Endothelial cell of umbilical vein (primary cell): ENCODE data around the gene KLHDC9. TPM values are rescaled to one million over a fixed set of nuclear protein-coding genes. Genes with fewer than 3 reads are reported as not detected.

ENCODE experiments used
- BruUV-seq: library from RNA; stranded (reverse); fragments of 400-500 nt; replicated peaks from 2 replicates; lab custom pipeline; 2021; lab: Mats Ljungman, UMichigan
- CTCF ChIA-PET: fragments of 300-600, 350-600 bp; sonication (Branson Sonifier 250); formaldehyde crosslinking; loops from one replicate; lab custom pipeline; 2021; ENCODE audit warnings: antibody characterized with exemption, inconsistent platforms; lab: Charles Lee
- POLR2A ChIA-PET: fragments of 300-600, 350-600 bp; sonication (Branson Sonifier 250); formaldehyde crosslinking; loops from one replicate; lab custom pipeline; 2021; ENCODE audit warnings: antibody characterized with exemption, inconsistent platforms; lab: Charles Lee
- DNase-seq: peaks from one replicate; pipeline ENCODE4 v3.0.0-alpha.2; 2011; ENCODE audit warnings: low read depth, low spot score
- FAIRE-seq: peaks from 2 replicates; lab custom pipeline; 2011; peaks lifted over from hg19 to GRCh38; lab: Jason Lieb, UNC
- H2AFZ ChIP-seq: 2 replicates; pipeline ENCODE4 v1.6.0; 2012; ENCODE audit warnings: low read depth, low read length, control low read depth, inconsistent platforms
- H3K27ac ChIP-seq: 2 replicates; pipeline ENCODE4 v1.5.1; 2011; ENCODE audit warnings: low read depth, mild to moderate bottlenecking, control low read depth, low read length, moderate library complexity; ENCODE audit not compliant: insufficient read depth
- H3K27me3 ChIP-seq, 2 experiments: 2 replicates each; pipeline versions ENCODE4 v1.6.0 to v1.6.1; 2011; ENCODE audit warnings: low read length in 2 of 2, mixed read lengths in 1 of 2; ENCODE audit not compliant: control insufficient read depth in 2 of 2, insufficient read depth in 2 of 2
- H3K36me3 ChIP-seq, 2 experiments: 2 replicates in 1 of 2; 3 replicates in 1 of 2; pipeline ENCODE4 v1.5.1; 2011; ENCODE audit warnings: low read length in 2 of 2, mild to moderate bottlenecking in 1 of 2, moderate library complexity in 1 of 2; ENCODE audit not compliant: control insufficient read depth in 2 of 2, insufficient read depth in 2 of 2; ENCODE audit errors: extremely low read depth in 1 of 2
- H3K4me1 ChIP-seq: 3 replicates; pipeline ENCODE4 v1.5.1; 2011; ENCODE audit warnings: mild to moderate bottlenecking, low read length; ENCODE audit not compliant: control insufficient read depth, insufficient read depth; ENCODE audit errors: extremely low read depth
- H3K4me2 ChIP-seq: 2 replicates; pipeline ENCODE4 v1.6.1; 2011; ENCODE audit warnings: low read length, control low read depth, mixed read lengths; ENCODE audit not compliant: insufficient read depth
- H3K4me3 ChIP-seq, 3 experiments: fragments of 200-600 bp in 1 of 3; sonication (generic), shearing (Covaris generic) in 1 of 3; replicated peaks in 1 of 3; 2 replicates each; pipeline ENCODE4 v1.5.1; 2011 to 2016; ENCODE audit warnings: control low read depth in 3 of 3, low read length in 3 of 3, mild to moderate bottlenecking in 2 of 3, inconsistent platforms in 1 of 3, low read depth in 1 of 3, moderate library complexity in 1 of 3; ENCODE audit not compliant: insufficient read depth in 1 of 3
- H3K79me2 ChIP-seq: 2 replicates; pipeline ENCODE4 v1.6.0; 2012; ENCODE audit warnings: low read length, inconsistent platforms; ENCODE audit not compliant: control insufficient read depth, insufficient read depth
- H3K9ac ChIP-seq: replicated peaks from 2 replicates; pipeline ENCODE3; 2011; ENCODE audit warnings: low read length, control low read depth; ENCODE audit not compliant: insufficient read depth; ENCODE audit errors: extremely low read depth
- H3K9me1 ChIP-seq: replicated peaks from 3 replicates; pipeline ENCODE4 v1.6.0; 2011; ENCODE audit warnings: mild to moderate bottlenecking, low read length; ENCODE audit not compliant: control insufficient read depth, insufficient read depth; ENCODE audit errors: extremely low read depth
- H3K9me3 ChIP-seq: replicated peaks from 2 replicates; pipeline ENCODE4 v1.5.1; 2012; ENCODE audit warnings: low read length, inconsistent platforms; ENCODE audit not compliant: control insufficient read depth, insufficient read depth
- H4K20me1 ChIP-seq: replicated peaks from 2 replicates; pipeline ENCODE3; 2011; ENCODE audit warnings: mild to moderate bottlenecking, low read length; ENCODE audit not compliant: control insufficient read depth, insufficient read depth; ENCODE audit errors: extremely low read depth
- CTCF ChIP-seq, 2 donors: IDR thresholded peaks; 1 replicate in 1 of 2; 2 replicates in 1 of 2; pipeline ENCODE4 v1.5.1; 2011; ENCODE audit warnings: low read length in 2 of 2, mild to moderate bottlenecking in 2 of 2, moderate library complexity in 2 of 2, control low read depth in 1 of 2, inconsistent platforms in 1 of 2, low read depth in 1 of 2; ENCODE audit not compliant: insufficient read depth in 1 of 2; ENCODE audit errors: extremely low read depth in 1 of 2
- EZH2 ChIP-seq: IDR thresholded peaks from 2 replicates; pipeline ENCODE4 v1.6.1; 2012; ENCODE audit warnings: borderline replicate concordance, low read depth, mild to moderate bottlenecking, moderate library complexity, low read length, inconsistent platforms; ENCODE audit not compliant: severe bottlenecking
- FOS ChIP-seq: IDR thresholded peaks from 2 replicates; pipeline ENCODE4 v1.6.1; 2011; ENCODE audit warnings: mild to moderate bottlenecking, low read length, moderate library complexity, borderline replicate concordance; ENCODE audit not compliant: insufficient read depth
- GATA2 ChIP-seq: IDR thresholded peaks from 2 replicates; pipeline ENCODE4 v1.7.0; 2011; ENCODE audit warnings: low read depth, mild to moderate bottlenecking, moderate library complexity, mixed read lengths, low read length; ENCODE audit not compliant: insufficient read length, insufficient read depth
- JUN ChIP-seq: IDR thresholded peaks from 2 replicates; pipeline ENCODE4 v1.6.1; 2011; ENCODE audit warnings: borderline replicate concordance, low read depth; ENCODE audit not compliant: insufficient read length, insufficient read depth
- MYC ChIP-seq: IDR thresholded peaks from one replicate; pipeline ENCODE4 v1.6.1; 2011; ENCODE audit warnings: mild to moderate bottlenecking, low read depth, low read length
- POLR2A ChIP-seq: IDR thresholded peaks from 2 replicates; pipeline ENCODE4 v1.6.1; 2012; ENCODE audit warnings: low read depth, mild to moderate bottlenecking, control low read depth, low read length
- POLR2AphosphoS5 ChIP-seq: IDR thresholded peaks from 2 replicates; pipeline ENCODE4 v1.6.1; 2012; ENCODE audit warnings: low read depth, mild to moderate bottlenecking, control low read depth, low read length, moderate library complexity; ENCODE audit not compliant: insufficient read depth
- dilution Hi-C: fragments of 300-500 bp; cut with MboI; formaldehyde crosslinking; loops from one replicate; pipeline ENCODE4 v1.15.0; 2019; ENCODE audit warnings: low sequenced_read_pairs; ENCODE audit not compliant: extremely low pct_ligation_motif_present
- intact Hi-C: fragments of 100-400 bp; cut with micrococcal nuclease; formaldehyde crosslinking; loops from one replicate; pipeline ENCODE4 v1.10.0; 2022
- polyA plus RNA-seq, 4 experiments: library from polyadenylated mRNA; depleted of rRNA in 3 of 4; stranded (reverse) in 3 of 4; unstranded in 1 of 4; fragments of >200 nt; gene quantifications; 2 replicates each; pipeline versions ENCODE4 v1.2.1 to v1.2.3, GENCODE V29; 2011 to 2012; ENCODE audit warnings: missing spikeins in 1 of 4
- total RNA-seq: library from RNA; stranded (reverse); gene quantifications from 2 replicates; pipeline ENCODE4 v1.2.3, GENCODE V29; 2021
- TF ChIP-seq, protein P1 (sequence below): IDR thresholded peaks from 2 replicates; pipeline ENCODE4 v1.6.1; 2011; ENCODE audit not compliant: insufficient read depth, insufficient read length

The KLHDC9 gene
- total and polyA plus RNA-seq, 2 donors (not counting 3 experiments of a cell fraction or from before 2014, with no cell fraction given), result 1.1 to 2.6 TPM

GRCh38 chr1:161106431-161106830 is 8.3 kb downstream of the KLHDC9 start:
- Histone ChIP-seq H3K9ac (no peak overlapping the region), H3K27ac (no peak overlapping the region), H3K79me2 (peaks cover 80% of the 10 kb centered on the region), H3K4me1 (no peaks in the 10 kb centered on the region), H3K4me2 (no peak overlapping the region), H3K36me3 (peaks cover 5 to 8% of the 10 kb centered on the region in 2 experiments), H3K27me3 (no peaks in the 10 kb centered on the region), H2AFZ (no peak overlapping the region), H3K4me3 (no peak overlapping the region), H4K20me1 (no peaks in the 10 kb centered on the region), H3K9me1 (no peaks in the 10 kb centered on the region), H3K9me3 (no peaks in the 10 kb centered on the region)
- intact Hi-C loops, result no loop called here
- FAIRE-seq, result no peak
- POLR2A ChIA-PET, result no interaction called here
- no TSS peak for BruUV-seq
- dilution Hi-C loops, result no loop called here
- DNase-seq, result no peak
- TF ChIP-seq JUN (no peak), GATA2 (no peak), EZH2 (no peak), CTCF (IDR thresholded peaks at IDR 0.05; ENCODE audit: extremely low read depth in 1 of 2, insufficient read depth in 1 of 2, low read depth in 1 of 2, low read length in 2 of 2) (no peak), POLR2A (no peak), MYC (no peak), FOS (no peak), POLR2AphosphoS5 (no peak)
- TF ChIP-seq, protein P1, sequence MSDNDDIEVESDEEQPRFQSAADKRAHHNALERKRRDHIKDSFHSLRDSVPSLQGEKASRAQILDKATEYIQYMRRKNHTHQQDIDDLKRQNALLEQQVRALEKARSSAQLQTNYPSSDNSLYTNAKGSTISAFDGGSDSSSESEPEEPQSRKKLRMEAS, result no peak
- CTCF ChIA-PET, result interaction anchor here (0.7 kb wide), 1 partner anchor 9 kb away, joined by 3 read pairs; no protein-coding TSS in a partner anchor
